Measurements from ENCODE around the gene MT1E. TPM values are rescaled to one million over a fixed set of nuclear protein-coding genes. Genes with fewer than 3 reads are reported as not detected.
A peak's percentile ranks its signal among the peaks of the same experiment; 100 is the strongest.
"Not testable (repeated sequence)": the region's sequence is repeated elsewhere in the genome, so short reads cannot be mapped to it uniquely, and the experiment has no call there.

Gene MT1E
- polyA plus RNA-seq, 12 donors = 11.9 to 138 (median 18.4) TPM; not detected in 1

DNA sequence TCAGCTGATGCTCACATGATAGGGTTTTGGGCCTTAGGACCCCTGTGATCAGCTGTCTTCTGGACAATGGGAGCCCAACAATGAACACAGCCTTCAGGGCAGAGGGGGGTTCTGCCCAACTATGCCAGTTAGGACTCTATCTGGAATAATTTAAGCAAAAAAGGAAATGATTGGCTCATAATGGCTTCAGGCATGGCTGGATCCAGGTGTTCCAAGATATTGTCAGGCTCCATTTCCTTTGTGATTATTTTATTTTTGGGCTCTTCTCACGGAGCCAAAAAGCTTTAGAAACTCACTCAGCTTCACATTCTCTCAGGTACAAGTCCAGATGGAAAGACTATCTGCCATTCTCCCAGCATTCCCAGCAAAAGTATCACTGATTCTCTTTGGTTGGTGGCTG lies 20.1 kb upstream of the MT1E start:
- no peak for DNase-seq

DNA sequence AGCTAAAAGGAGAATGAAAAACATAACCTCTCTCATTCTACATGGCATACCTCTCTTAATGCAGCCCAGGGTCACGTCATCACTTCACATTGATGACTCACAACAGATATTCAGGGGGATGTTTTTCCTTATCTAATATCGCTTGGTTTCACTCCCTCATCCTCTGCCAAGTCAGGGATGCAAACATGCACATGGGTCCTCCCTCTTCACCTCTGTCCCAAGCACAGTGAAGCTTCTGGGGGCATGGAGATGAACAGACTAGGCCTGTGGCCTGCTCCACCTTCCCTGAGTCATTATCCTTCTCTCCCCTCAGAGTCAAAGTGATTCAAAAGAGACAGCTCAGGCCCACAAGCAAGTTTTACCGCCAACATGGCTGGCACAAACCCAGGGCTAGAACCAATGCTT lies 19.5 kb upstream of the MT1E start:
- DNase-seq = no peak

- peak; percentile 64 for DNase-seq
Observed at GRCh38 chr16:56606476-56607108, 19.0 kb upstream of the MT1E start.

GRCh38 chr16:56607109-56607618 lies 18.4 kb upstream of the MT1E start:
- DNase-seq = peak; percentile 61

- DNase-seq = peak; percentile 13
Observed at GRCh38 chr16:56607675-56608042, 17.9 kb upstream of the MT1E start.

DNA sequence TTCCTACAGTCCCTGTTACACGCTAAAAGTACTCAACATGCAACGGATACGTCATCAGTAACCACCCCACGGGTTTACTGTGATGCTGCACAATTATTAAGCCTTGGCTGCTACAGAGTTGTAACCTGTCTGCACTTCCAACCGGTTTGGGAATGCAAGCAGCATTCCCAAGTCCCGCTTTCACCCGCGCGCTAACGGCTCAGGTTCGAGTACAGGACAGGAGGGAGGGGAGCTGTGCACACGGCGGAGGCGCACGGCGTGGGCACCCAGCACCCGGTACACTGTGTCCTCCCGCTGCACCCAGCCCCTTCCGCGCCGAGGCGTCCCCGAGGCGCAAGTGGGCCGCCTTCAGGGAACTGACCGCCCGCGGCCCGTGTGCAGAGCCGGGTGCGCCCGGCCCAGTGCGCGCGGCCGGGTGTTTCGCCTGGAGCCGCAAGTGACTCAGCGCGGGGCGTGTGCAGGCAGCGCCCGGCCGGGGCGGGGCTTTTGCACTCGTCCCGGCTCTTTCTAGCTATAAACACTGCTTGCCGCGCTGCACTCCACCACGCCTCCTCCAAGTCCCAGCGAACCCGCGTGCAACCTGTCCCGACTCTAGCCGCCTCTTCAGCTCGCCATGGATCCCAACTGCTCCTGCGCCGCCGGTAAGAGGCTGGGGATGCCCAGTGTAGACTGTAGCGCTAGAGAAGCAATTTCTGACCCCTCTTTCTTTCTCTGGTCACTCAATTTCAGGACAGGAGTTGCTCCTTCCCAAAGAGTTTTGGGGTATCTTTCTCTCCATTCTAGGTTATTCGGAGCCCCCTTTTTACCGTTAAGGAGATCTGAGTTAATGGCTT lies 17.3 kb upstream of the MT1E start, which contains the start of gene MT2A:
MT2A (plus strand) TSS at position 542 of the 833 bp plus-strand sequence; CDS start at position 614, 72 bp downstream.
- peak; percentile 90 for DNase-seq

DNA sequence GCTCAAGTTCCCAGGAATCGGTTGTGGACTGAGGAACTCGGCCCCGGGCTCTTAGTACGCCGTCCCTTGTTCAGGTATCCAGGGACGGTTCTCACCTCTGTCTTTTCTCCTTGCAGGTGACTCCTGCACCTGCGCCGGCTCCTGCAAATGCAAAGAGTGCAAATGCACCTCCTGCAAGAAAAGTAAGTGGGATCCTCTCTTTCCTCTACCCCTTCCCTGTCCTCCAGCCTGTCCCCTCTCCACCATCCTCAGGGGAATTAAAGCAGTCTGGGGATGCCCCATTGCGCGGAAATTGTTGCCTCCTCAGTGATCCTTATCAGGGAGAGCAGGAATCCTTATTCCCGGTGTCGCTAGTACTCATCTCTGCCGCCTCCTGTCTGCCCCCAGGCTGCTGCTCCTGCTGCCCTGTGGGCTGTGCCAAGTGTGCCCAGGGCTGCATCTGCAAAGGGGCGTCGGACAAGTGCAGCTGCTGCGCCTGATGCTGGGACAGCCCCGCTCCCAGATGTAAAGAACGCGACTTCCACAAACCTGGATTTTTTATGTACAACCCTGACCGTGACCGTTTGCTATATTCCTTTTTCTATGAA lies 16.6 kb upstream of the MT1E start:
- no peak for DNase-seq

DNA sequence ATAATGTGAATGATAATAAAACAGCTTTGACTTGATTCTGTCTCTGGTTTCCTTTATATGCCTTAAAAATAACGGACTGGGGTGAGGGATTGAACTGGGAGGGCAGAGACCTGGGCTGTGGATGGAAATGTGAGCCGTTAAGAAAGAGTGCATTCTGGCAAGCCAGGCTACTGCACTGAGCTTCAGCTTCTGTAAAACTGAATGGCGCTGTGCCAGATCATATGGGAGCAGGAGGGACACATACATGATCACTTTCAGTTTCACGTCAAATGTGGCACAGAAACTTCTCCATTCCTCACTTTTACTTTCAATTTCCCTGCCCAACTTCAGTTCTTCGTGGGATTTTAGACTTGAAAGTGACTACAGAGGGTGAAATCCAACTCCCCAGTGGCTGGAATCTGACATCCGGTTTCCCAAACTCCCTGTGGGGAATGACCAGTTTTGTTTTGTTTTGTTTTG lies 16.1 kb upstream of the MT1E start:
- DNase-seq = peak; percentile 75

DNA sequence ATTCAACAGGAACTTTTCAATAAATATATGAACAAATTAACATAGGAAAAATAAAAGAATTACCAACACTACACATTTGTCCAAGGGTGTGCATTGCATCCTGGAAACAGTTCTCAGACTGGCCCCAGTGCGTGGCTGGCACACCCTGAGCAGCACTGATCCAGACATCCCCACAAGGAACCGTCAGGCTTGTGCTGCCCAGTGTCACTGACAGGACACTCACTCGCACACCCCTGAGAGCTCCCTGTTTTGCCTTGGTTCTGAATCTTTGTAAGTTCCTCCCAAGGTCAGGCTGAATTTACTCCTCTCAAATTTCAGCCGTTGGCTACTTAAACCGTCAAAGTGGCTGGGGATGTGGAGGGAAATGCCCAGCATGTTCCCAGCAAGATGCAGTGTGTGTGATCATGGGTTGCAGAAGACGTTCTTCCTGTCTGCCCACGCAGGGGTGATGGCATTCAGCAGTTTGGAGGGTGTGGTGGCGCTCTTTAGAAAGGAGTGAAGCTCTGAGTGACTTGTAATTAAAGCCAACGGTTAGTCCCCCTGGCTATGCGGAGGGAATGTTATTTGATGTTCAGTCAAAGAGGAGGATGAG lies 15.5 kb upstream of the MT1E start:
- DNase-seq = peak; percentile 13

DNA sequence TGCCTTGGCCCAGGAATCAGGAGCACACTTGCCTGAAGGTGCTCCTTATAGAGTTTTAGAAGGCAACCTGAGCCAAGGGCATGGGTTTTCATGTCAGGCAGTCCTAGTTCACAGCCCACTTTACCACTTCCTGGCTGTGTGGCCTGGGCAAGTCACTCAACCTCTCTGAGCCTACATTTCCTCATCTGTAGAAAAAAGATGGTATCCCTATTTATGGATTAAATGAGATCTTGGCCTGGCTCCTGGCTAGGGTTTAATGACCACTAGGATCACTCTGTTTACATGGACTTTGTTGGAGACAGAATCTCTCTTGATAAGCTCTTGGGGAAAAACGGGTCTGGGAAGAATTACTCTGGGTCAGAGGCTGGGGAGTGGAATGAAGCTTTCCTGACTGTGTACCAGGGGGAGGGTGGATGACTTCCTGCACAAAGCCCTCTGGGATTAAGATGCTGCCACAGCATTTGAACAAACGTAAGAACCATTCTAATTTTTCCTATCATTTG lies 14.9 kb upstream of the MT1E start:
- no peak for DNase-seq

DNA sequence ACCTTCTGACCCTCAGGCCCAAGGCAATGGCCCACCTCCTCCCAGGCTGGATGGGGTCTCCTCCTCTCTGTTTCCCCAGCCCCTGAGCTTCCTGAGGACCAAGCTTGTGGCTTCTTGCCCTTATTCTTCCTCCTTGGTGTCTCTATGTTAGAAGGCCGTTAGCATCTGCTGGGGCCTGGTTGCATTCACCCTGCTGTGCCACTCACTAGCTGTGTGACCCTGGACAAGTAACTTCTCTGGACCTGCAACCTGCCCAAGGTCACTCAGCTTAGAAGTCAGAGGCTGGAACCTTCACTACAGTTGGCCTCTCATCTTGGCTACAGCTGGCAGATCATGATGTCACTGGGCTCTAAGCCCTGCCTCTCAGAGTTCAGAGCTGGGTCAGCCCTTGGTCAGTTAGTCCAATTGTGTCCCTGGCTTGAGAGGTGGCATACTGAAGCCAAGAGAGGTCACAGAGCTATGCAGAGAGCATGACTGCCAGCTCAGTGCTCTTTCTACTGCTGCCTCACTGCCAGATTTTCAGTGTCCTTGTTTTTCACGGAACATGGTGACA lies 14.2 kb upstream of the MT1E start:
- DNase-seq = no peak

DNA sequence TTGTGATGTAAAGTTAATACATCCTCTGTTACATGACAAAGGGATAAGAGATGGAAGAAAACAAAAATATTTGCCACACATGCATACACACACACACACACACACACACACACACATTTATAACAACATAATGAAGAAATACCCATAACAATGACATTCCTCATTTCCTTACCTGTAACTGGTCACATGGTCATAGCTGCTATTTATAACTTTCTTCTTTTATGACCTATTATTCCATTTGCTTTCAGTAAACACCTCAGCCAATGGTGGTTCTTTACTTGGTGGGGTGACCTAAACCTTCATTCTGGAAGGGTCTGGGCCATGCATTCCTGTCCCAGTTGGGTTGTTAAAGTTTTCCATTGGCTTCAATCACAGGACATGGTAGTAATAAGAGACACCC lies 11.9 kb upstream of the MT1E start:
- no peak for DNase-seq

DNA sequence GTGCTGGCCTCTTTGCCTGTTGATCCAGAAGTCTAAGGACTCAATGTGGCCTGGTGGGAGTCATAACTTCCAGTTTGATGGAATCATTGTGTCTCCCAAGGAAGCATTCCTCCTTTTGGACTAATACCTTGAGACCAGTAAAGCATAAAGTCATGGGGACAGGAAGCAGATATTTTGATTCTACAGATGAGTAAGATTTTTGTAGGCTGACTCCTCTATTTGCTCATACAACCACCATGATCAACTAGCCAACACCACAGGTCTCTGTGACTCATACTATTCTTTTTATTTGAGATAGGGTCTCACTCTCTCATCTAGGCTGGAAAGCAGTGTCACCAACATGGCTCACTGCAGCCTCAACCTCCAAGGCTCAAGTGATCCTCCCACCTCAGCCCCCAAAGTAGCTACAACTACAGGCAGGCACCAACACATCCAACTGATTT lies 11.0 kb upstream of the MT1E start:
- DNase-seq = no peak

DNA sequence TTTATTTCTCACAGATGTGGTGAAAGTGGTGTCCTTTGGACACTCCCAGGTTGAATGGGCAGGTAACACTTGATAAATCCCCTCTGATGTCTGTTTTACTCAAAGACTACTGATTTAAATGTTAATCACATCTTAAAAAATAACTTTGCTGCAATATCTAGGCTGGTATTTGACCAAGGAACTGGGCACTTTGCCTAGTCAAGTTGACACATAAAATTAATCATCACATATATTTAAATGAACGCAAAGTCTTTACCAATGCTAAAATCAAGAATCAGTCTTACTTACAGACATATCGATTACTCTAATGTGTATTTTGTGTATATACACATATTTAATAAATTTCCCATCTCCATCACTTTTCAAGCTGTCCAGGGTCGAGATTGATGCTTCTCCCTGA lies 10.2 kb upstream of the MT1E start:
- no peak for DNase-seq

GRCh38 chr16:56616608-56617211 lies 8.9 kb upstream of the MT1E start:
- no peak for DNase-seq

- no peak for DNase-seq
Observed at GRCh38 chr16:56617212-56618085, 8.1 kb upstream of the MT1E start.

- DNase-seq = no peak
Observed at GRCh38 chr16:56618138-56618537, 7.4 kb upstream of the MT1E start.

DNA sequence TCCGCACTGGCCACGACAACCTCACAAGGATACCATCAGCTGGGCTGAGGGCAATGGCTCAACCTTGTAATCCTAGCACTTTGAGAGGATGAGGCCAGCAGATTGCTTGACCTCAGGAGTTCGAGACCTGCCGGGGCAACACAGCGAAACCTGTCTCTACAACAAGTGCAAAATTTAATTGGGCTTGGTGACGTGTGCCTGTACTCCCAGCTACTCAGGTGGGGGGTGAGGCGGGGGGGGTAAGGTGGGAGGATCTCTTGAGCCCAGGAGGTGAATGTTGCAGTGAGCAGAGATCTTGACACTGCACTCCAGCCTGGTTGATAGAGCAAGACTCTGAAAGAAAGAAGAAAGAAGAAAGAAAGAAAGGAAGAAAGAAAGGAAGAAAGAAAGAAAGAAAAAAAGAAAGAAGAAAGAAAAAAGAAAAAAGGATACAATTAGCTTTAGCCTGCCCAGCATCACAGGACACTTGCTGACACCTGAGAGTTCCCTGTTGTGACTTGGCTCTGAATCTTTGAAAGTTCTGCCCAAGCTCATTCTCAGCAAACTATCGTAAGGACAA lies 5.2 kb upstream of the MT1E start:
- no peak for DNase-seq

DNA sequence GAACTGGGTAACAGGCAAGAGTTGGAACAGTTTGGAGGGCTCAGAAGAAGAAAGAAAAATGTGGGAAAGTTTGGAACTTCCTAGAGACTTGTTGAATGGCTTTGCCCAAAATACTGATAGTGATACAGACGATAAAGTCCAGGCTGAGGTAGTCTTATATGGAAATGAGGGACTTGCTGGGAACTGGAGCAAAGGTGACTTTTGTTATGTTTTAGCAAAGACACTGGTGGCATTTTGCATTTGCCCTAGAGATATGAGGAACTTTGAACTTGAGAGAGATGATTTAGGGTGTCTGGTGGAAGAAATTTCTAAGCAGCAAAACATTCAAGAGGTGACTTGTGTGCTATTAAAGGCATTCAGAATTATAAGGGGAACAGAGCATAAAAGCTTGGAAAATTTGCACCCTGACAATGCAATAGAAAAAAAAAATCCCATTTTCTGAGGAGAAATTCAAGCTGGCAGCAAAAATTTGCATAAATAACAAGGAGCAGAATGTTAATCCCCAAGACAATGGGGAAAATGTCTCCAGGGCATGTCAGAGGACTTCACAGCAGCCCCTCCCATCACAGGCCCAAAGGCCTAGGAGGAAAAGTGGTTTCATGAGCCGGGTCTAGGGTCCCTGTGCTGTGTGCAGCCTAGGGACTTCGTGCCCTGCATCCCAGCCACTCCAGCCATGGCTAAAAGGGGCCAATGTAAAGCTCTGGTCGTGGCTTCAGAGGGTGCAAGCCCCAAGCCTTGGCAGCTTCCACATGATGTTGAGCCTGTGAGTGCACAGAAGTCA lies 3.7 kb upstream of the MT1E start:
- DNase-seq = not testable (repeated sequence)
